Endothelial cell of umbilical vein (primary cell): ENCODE results near the gene PNPLA7.

Experiments used
- CTCF ChIP-seq, 2 donors: IDR thresholded peaks; 1 replicate in 1 of 2; 2 replicates in 1 of 2; pipeline ENCODE4 v1.5.1; 2011; ENCODE audit warnings: low read length in 2 of 2, mild to moderate bottlenecking in 2 of 2, moderate library complexity in 2 of 2, control low read depth in 1 of 2, inconsistent platforms in 1 of 2, low read depth in 1 of 2; ENCODE audit not compliant: insufficient read depth in 1 of 2; ENCODE audit errors: extremely low read depth in 1 of 2
- POLR2A ChIP-seq: IDR thresholded peaks from 2 replicates; pipeline ENCODE4 v1.6.1; 2012; ENCODE audit warnings: low read depth, mild to moderate bottlenecking, control low read depth, low read length
- POLR2AphosphoS5 ChIP-seq: IDR thresholded peaks from 2 replicates; pipeline ENCODE4 v1.6.1; 2012; ENCODE audit warnings: low read depth, mild to moderate bottlenecking, control low read depth, low read length, moderate library complexity; ENCODE audit not compliant: insufficient read depth

- no peak for TF ChIP-seq CTCF (IDR thresholded peaks at IDR 0.05; ENCODE audit: extremely low read depth in 1 of 2, insufficient read depth in 1 of 2, low read depth in 1 of 2, low read length in 2 of 2)
- TF ChIP-seq POLR2A: no peak
- no peak for TF ChIP-seq POLR2AphosphoS5
Measured at GRCh38 chr9:137438591-137439157, 111.5 kb downstream of the PNPLA7 start.
